HEK293 (cell line): ENCODE data around the gene PTPRR.

Source experiments
- CTCF ChIP-seq: fragments of 450-650 bp; formaldehyde crosslinking; IDR thresholded peaks from 2 replicates; pipeline ENCODE4 v1.5.1; 2016; ENCODE audit warnings: missing biosample characterization, missing genetic modification characterization
- KLF1 ChIP-seq: fragments of 450-650 bp; formaldehyde crosslinking; IDR thresholded peaks from 2 replicates; pipeline ENCODE4 v1.5.1; 2016; ENCODE audit warnings: missing biosample characterization, missing genetic modification characterization
- PRDM10 ChIP-seq: fragments of 450-650 bp; formaldehyde crosslinking; IDR thresholded peaks from 2 replicates; pipeline ENCODE4 v1.5.1; 2016; ENCODE audit warnings: missing biosample characterization, missing genetic modification characterization
- YY1 ChIP-seq: fragments of 450-650 bp; formaldehyde crosslinking; IDR thresholded peaks from 2 replicates; pipeline ENCODE4 v1.5.1; 2018; ENCODE audit warnings: missing biosample characterization, missing genetic modification characterization
- ZNF501 ChIP-seq: fragments of 450-650 bp; formaldehyde crosslinking; IDR thresholded peaks from 2 replicates; pipeline ENCODE4 v1.5.1; 2016; ENCODE audit warnings: missing biosample characterization, missing genetic modification characterization
- ZNF558 ChIP-seq: fragments of 450-650 bp; formaldehyde crosslinking; IDR thresholded peaks from 2 replicates; pipeline ENCODE4 v1.5.1; 2016; ENCODE audit warnings: missing biosample characterization, missing genetic modification characterization
- ZNF561 ChIP-seq: fragments of 450-650 bp; IDR thresholded peaks from 2 replicates; pipeline ENCODE4 v1.5.1; 2018; ENCODE audit warnings: missing biosample characterization, missing genetic modification characterization, borderline replicate concordance
- ZNF664 ChIP-seq: fragments of 450-650 bp; formaldehyde crosslinking; IDR thresholded peaks from 2 replicates; pipeline ENCODE4 v1.5.1; 2016; ENCODE audit warnings: missing biosample characterization, missing genetic modification characterization
- ZNF837 ChIP-seq: fragments of 450-650 bp; formaldehyde crosslinking; IDR thresholded peaks from 2 replicates; pipeline ENCODE4 v1.5.1; 2016; ENCODE audit warnings: missing biosample characterization, missing genetic modification characterization

GRCh38 chr12:70852416-70853150 lies 68.0 kb downstream of the PTPRR start:
- no peak for TF ChIP-seq YY1
- no peak for TF ChIP-seq ZNF561
- no peak for TF ChIP-seq CTCF
- TF ChIP-seq ZNF501: no peak
- no peak for TF ChIP-seq KLF1
- no peak for TF ChIP-seq PRDM10 (tag by site-specific recombination)
- TF ChIP-seq ZNF558: no peak
- TF ChIP-seq ZNF664 (tag by site-specific recombination): no peak
- TF ChIP-seq ZNF837: no peak
